HG02981 (cell line): ENCODE results near the gene FADS6.
"Not testable (repeated sequence)": the region's sequence is repeated elsewhere in the genome, so short reads cannot be mapped to it uniquely, and the experiment has no call there.

Source experiments
- ATAC-seq: cut with Tn5 transposase; IDR thresholded peaks from one replicate; pipeline ENCODE4 v1.9.1; 2021; ENCODE audit warnings: mild to moderate bottlenecking, moderate library complexity; ENCODE audit not compliant: unreplicated experiment

The FADS6 gene

GRCh38 chr17:74921026-74921681, 27.7 kb upstream of the FADS6 start:
- ATAC-seq: no peak

DNA sequence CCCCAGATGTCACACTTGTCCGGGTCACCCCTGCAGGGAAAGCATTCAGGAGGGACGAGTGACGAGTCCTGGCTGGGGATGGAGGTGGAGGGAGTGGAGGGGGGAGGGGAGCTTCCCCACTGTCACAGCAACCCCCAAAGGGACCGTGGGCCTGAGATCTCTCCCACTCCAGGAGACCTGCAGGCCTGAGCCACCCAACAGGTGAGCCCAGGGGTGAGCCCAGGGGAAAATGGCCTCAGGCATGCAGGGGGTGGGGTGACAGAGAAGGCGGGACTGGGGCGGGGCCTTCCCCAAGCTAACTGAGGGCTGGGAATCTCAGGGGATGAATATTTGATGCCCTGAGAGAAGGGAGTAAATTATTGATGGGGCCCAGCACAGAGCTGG, 27.2 kb upstream of the FADS6 start:
- no peak for ATAC-seq

DNA sequence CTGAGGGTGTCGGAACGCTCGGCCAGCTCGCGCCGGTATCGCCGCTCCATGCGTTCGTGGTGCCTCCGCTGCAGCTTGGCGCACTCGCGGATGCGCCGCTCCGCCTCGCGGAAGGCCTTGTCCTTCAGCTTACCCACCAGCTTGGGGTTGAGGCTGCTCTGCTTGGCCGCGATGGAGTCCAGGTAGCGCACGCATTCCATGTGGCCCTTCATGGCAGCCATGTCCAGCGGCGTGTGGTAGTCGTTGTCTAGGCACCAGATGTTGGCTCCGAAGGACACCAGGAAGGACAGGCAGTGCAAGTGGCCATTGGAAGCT, 26.8 kb upstream of the FADS6 start:
- ATAC-seq: no peak

DNA sequence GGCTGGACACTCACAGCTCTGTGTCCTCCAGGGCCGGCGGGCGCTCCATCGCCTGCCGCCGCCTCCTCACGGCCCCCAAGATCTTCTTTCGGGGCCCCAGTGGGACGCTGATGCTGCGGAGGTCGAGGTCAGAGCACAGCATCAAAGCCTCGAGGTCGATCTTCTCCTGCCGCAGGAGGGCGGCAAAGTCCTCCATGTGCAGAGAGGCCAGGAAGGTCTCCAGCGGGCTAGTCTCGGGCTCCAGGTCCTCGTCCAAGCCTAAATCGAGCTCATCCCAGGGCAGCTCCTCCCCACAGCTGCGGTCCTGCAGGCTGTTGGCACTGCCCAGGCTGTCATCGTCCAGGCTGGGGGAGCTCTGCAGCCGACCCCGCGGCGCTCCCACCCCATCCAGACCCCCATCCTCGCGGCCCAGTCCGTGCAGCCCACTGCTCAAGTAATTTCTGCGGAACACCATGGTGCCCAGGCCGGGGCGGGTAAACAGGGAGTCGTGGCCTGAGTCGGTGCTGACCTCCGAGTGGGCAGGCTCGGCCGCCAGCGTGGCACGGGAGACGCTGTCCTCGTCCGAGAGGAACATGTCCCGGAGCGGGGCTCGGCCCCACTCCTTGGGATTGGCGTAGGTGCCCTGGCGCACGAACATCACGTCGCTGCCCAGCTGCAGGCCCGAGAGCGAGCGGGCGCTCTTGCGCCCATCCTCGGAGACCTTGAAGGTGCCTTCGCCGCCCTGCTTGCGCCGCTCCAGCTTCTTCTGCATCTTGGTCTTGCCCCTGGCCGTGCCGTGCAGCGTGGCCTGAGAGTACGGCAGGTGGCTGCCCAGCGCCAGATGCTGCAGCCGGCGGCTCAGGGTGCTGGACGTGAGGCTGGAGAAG, 26.2 kb upstream of the FADS6 start:
- ATAC-seq: no peak

DNA sequence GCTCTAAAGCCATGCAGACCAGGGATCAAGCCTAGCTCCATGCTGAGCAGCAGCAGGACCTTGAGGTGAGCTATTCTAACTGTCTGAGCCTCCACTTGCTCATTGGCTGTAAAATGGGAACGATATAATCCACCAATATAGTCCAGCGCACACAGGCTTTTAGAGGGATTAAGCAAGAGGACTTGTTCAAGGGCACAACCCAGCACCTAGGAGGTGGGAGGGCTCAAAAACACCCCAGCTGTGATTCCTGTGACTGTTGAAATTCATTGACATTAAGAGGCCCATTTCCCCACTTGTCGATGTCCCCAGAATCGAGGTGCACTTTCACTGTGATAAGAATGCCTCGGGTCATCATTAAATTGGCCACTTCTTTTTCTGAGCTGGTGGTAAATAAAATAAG, 25.5 kb upstream of the FADS6 start:
- ATAC-seq: no peak

GRCh38 chr17:74917430-74917829, 24.0 kb upstream of the FADS6 start:
- no peak for ATAC-seq

DNA sequence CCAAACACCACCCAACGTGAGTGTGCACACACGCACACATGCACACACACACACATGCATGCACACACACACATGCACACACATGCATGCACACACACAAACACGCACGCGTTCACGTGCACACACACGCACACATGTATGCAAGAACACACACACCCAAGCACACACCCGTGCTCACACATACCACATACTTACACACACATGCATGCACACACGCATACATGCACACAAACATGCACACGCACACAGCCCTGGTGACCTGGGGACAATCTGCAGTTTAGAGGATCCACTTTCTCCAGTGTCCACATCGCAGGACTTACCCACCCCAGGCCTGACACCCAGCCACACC, 23.4 kb upstream of the FADS6 start:
- no peak for ATAC-seq

DNA sequence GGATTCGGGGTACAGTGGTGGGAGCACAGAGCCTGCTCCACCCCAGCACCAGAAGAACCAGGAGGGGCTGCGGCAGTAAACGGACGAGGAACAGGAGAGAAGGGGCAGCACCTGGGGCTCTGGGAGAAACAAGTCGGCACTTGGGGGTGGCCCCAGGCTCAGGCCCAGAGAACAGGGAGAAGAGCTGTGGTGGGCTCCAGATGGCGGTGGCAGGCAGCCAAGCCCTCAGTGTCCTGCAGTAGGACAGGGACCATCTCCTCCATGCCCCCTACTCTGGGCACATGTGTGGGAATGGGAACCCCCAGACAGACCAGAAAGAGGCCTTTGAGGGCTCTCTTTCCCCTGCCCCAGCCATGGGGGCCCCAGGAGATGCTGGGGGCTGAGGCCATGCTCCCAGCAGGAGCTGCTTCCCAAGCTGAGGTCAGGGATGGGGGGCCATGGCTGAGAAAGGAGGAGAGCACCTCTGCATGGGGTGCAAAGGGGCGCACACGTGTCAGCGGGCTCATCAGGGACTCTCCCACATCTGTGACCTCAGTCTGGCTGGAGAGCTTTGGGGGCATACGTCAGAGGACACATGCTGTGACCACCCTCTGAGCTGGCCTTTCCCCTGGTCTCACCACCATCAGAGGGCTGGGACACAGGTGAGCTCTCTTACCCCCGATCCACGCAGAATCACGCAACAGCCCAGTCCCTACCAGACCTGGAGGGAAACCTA, 22.9 kb upstream of the FADS6 start:
- no peak for ATAC-seq

GRCh38 chr17:74911423-74911822, 18.0 kb upstream of the FADS6 start:
- ATAC-seq: not testable (repeated sequence)

DNA sequence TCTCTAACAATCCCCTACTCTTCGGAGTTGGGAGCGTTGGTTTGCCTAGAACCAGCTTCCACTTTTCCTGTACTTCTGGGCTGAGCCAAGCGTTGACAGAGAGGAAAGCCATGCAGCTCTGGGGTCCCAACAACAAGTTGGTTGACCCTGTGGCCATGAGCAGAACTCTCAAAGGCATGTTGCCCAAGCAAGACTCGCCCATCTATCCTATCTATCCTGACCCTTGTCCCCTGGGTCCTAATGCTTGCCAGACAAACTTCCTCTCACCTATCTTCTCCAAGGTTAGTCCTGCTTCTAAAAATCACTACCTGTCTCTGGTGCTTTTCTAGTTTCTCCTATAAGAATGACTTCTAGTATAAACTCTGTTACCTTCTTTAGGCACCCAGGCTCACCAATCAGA, 15.7 kb upstream of the FADS6 start:
- ATAC-seq: not testable (repeated sequence)

DNA sequence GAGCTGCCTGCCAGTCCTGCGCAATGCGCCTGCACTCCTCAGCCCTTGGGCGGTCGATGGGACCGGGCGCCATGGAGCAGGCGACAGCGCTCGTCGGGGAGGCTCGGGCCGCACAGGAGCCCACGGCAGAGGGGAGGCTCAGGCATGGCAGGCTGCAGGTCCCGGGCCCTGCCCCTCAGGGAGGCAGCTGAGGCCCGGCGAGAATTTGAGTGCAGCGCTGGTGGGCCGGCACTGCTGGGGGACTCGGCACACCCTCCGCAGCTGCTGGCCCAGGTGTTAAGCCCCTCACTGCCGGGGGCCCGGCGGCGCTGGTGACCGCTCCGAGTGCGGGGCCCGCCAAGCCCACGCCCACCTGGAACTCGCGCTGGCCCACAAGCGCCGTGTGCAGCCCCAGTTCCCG, 13.6 kb upstream of the FADS6 start:
- ATAC-seq: no peak

GRCh38 chr17:74906214-74906793, 12.9 kb upstream of the FADS6 start:
- ATAC-seq: not testable (repeated sequence)

DNA sequence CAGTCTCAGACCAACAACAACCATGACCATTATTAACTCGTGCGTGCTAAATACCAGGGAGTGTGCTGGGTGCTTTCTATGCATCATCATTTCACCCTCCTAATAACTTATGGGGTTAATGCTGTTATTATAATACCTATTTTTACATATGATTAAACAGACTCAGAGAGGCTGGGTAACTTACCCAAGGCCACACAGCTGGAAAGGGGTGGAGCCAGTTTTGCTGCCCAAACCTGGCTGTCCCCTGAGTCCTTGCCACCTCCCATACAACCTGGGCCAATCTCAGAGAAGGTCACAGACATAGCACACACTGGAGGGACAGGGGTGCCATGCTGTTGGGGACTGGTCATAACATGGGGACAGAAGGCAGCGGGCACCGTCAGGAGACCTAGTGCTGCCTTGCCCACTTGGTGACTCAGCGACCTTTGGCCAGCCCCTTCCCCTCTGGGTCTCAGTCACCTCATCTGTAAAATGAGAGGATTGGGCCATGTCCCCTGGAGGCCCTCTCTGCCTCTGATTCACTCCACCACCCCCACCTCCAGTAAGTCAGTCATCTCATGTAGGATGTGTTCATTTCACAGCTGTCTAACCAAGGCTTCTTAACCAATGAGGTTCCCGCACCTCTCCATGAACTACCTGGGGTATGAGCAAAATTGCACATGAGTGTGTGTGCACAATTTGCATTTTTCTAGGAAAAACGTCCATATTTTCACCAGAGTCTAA, 11.4 kb upstream of the FADS6 start:
- ATAC-seq: no peak

- ATAC-seq: no peak
These were observed 10.2 kb upstream of the FADS6 start for GRCh38 chr17:74903671-74904070.

DNA sequence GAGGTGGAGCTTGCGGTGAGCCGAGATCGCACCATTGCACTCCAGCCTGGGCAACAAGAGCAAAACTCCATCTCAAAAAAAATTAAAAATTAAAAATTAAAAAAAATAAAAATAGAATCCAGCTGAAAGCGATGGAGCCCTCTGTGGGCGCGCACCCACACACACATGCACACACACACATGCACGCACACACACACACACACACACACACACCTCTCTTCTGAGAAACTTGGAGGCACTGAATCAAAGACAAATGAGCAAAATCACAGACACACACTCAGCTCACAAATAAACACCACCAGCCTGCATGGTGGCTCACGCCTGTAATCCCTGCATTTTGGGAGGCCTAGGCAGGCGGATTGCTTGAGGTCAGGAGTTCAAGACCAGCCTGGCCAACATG, 9.6 kb upstream of the FADS6 start:
- no peak for ATAC-seq

DNA sequence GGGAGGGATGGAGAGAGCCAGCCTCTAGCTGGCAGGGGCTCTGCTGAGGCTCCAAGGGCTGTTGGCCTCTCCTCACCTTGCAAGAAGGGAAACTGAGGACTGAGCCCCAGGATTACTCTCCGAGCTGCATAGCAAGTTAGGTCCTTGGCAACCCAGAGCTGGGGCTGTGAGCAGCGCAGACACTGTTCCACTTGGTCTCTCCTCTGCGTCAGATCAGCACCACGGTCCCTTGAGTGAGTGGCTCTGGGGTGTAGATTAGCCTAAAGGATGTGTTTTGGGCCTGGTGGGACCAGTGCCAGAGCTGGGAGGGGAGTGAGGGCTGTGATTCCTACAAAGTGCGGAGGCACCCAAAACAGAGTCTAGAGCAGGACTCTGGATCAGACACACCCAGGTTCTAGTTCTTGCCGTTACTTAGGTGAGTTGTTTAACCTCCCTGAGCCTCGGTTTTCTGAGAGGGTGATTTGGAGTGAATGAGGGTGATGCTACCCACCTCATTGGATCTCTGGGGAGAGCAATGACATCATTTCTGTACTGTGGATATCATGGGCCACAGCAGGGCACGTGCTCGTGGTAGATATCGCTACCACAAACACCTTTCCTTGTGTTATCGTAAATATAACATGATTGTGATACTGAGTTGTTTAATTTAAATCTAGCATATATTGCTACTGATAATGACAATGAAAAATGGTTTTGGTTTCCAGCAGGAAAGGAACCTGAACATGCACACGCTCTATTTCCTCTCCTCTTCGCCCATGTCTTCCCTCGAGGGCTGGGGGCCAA, 8.1 kb upstream of the FADS6 start:
- ATAC-seq: no peak

DNA sequence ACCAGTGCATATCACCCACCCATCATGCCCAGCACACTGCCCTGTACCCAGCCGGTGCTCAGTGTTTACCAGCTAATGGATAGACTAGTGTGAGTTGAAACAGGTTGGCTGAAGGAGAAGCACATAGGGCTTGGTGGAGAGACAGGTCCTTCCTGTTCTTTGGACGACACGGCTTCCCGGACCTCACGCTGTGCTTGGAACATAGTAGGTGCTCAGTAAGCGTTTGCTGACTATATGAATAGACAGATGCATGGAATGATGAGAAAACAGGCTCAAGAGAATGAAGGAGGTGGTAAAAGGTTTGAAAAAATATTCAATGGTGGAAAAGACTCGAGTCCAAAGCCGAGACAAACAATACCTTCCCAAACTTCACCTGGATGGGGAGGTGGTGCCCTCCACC, 6.8 kb upstream of the FADS6 start:
- no peak for ATAC-seq

DNA sequence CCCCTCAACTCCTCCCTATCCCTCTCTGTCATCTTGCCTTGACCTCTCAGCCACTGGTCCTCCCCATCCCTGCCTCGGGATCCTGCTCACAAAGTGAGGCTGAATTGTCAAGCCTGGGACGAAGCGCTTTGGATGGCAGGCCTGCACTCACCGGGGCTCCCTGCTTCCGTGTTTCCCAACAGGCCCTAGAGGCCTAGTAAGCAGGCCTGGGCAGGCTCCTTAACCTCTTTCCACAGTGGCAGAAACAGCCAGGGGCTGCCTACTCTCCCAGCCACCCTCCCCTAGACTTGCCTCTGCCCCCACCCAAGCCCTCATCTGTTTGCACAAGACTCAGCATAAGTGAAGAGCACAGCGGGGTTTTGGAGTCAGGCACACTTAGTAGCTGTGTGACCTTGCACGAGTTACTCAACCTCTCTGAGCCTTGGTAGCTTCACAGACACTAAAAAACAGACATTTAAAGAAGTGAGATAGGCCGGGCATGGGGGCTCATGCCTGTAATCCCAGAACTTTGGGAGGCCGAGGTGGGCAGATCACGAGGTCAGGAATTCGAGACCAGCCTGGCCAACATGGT, 5.0 kb upstream of the FADS6 start:
- ATAC-seq: no peak

- no peak for ATAC-seq
These were observed 671 bp upstream of the FADS6 start for GRCh38 chr17:74893936-74894671.
